Right lobe of liver (tissue), 6 donors: ENCODE data around the gene IGIP. TPM values are rescaled to one million over a fixed set of nuclear protein-coding genes. Genes with fewer than 3 reads are reported as not detected.
"Not testable (repeated sequence)": the region's sequence is repeated elsewhere in the genome, so short reads cannot be mapped to it uniquely, and the experiment has no call there.

Source experiments
- ATAC-seq, 4 donors: fragments of 200-7000 bp; cut with Tn5 transposase; one replicate each; pipeline ENCODE4 v1.9.1; 2020; ENCODE audit warnings: mild to moderate bottlenecking in 4 of 4, moderate library complexity in 4 of 4
- DNase-seq, 3 donors: peaks; one replicate each; pipeline ENCODE4 v3.0.0-alpha.2; 2020
- H3K27ac ChIP-seq, 3 donors: fragments of 200-600 bp; one replicate each; pipeline ENCODE4 v1.8.0; 2022
- H3K27me3 ChIP-seq, 2 donors: fragments of 200-600 bp; one replicate each; pipeline ENCODE4 v1.8.0; 2022
- H3K36me3 ChIP-seq, 4 donors: fragments of 200-600 bp; sonication (generic) in 1 of 4; one replicate each; pipeline versions ENCODE4 v1.5.1 to v1.8.0; 2017 to 2022; ENCODE audit warnings: control low read depth in 1 of 4
- H3K4me1 ChIP-seq, 4 donors: fragments of 200-600 bp; sonication (generic) in 1 of 4; one replicate each; pipeline versions ENCODE4 v1.5.1 to v1.8.0; 2017 to 2022; ENCODE audit warnings: control low read depth in 1 of 4
- H3K4me3 ChIP-seq, 3 donors: fragments of 200-600 bp; one replicate each; pipeline ENCODE4 v1.8.0; 2022
- H3K9me3 ChIP-seq, 4 donors: fragments of 200-600 bp; sonication (generic) in 1 of 4; one replicate each; pipeline versions ENCODE4 v1.5.1 to v1.8.0; 2017 to 2022; ENCODE audit warnings: control low read depth in 1 of 4
- CTCF ChIP-seq, 4 donors: fragments of 200-600 bp in 3 of 4; fragments of 450-650 bp in 1 of 4; IDR thresholded peaks; one replicate each; pipeline versions ENCODE4 v1.5.1 to v1.8.0; 2016 to 2022; ENCODE audit warnings: antibody characterized with exemption in 4 of 4, mild to moderate bottlenecking in 2 of 4
- POLR2A ChIP-seq: fragments of 450-650 bp; IDR thresholded peaks from one replicate; pipeline ENCODE4 v1.6.1; 2017; ENCODE audit warnings: antibody characterized with exemption, mild to moderate bottlenecking
- WGBS: methylation state at CpG from one replicate; pipeline ENCODE4 v1.1.6; 2018; ENCODE audit warnings: low coverage, low lambda C conversion rate; ENCODE audit not compliant: insufficient coverage; ENCODE audit errors: missing lambda C conversion rate; 5-methylcytosine and 5-hydroxymethylcytosine counted together
- intact Hi-C, 2 donors: fragments of 100-400 bp; cut with DNase I; formaldehyde crosslinking; loops; one replicate each; pipeline versions ENCODE4 v1.11.2 to v1.14.1; 2022
- total RNA-seq, 6 experiments: library from RNA; depleted of rRNA in 2 of 6; stranded (reverse); fragments of >200 nt in 2 of 6; fragmentation: NEBNext Ultra II Directional in 3 of 6; extraction: Animal tissue kit (Norgen Biotek cat#: 25700) in 3 of 6; gene quantifications; one replicate each; pipeline versions ENCODE4 v1.1.0 to v1.2.4, GENCODE V29; 2016 to 2023
- donor health status: DM: no; HTN: yes; CAD: no.
- donor health status: DM: no; HTN: no; CAD: no.
- donor health status: DM: no; HTN: no; CAD: no.
- donor health status: DM: no; HTN: yes; CAD: no.
- donor health status: DM: no; HTN: yes; CAD: no.

IGIP gene
- total RNA-seq, 6 experiments from 2014 or later = 4.4 to 7.1 (median 6.5) TPM

- Histone ChIP-seq H3K4me3 (no peak overlapping the region), H3K27me3 (no peaks in the 10 kb centered on the region), H3K27ac (no peak overlapping the region), H3K9me3 (no peaks in the 10 kb centered on the region), H3K4me1 (peaks cover 0 to 4% (median 0%) of the 10 kb centered on the region in 4 donors), H3K36me3 (no peaks in the 10 kb centered on the region)
- intact Hi-C loops = loop anchor here (5.0 kb wide), 1 partner anchor 76 kb away; no protein-coding TSS in a partner anchor
- ATAC-seq (no peak), DNase-seq (no peak)
- TF ChIP-seq CTCF (IDR thresholded peaks at IDR 0.05) (no peak), POLR2A (no peak)
- WGBS = 51% methylated on average over 6 of the region's 7 CpGs
Measured at GRCh38 chr5:140153255-140153654, 27.5 kb downstream of the IGIP start.

GRCh38 chr5:140153905-140154304 lies 28.2 kb downstream of the IGIP start:
- no peaks in the 10 kb centered on the region for H3K9me3 ChIP-seq
- 87% methylated on average over 3 of the region's 8 CpGs for WGBS
- no peak for DNase-seq
- no peak for ATAC-seq
- intact Hi-C loops = loop anchor here (5.0 kb wide), 1 partner anchor 77 kb away; no protein-coding TSS in a partner anchor
- H3K4me3 ChIP-seq = no peak overlapping the region
- TF ChIP-seq CTCF (IDR thresholded peaks at IDR 0.05) (no peak), POLR2A (no peak)
- no peaks in the 10 kb centered on the region for H3K36me3 ChIP-seq
- H3K4me1 ChIP-seq = peaks cover 0 to 4% (median 0%) of the 10 kb centered on the region in 4 donors
- H3K27me3 ChIP-seq = no peaks in the 10 kb centered on the region
- no peak overlapping the region for H3K27ac ChIP-seq

GRCh38 chr5:140154710-140155381 lies 29.1 kb downstream of the IGIP start:
- WGBS = 91% methylated on average over 8 of the region's 21 CpGs
- not testable (repeated sequence) for H3K4me1 ChIP-seq, ATAC-seq, H3K9me3 ChIP-seq, H3K27ac ChIP-seq, H3K36me3 ChIP-seq, H3K27me3 ChIP-seq, H3K4me3 ChIP-seq, DNase-seq
- intact Hi-C loops = loop anchor here (5.0 kb wide), 1 partner anchor 78 kb away; no protein-coding TSS in a partner anchor

GRCh38 chr5:140157032-140157781 lies 31.5 kb downstream of the IGIP start:
- H3K27me3 ChIP-seq = no peaks in the 10 kb centered on the region
- H3K27ac ChIP-seq = no peak overlapping the region
- no peak for TF ChIP-seq POLR2A
- peak; percentile 89 to 92 (median 90) for TF ChIP-seq CTCF (IDR thresholded peaks at IDR 0.05)
- intact Hi-C loops = no loop called here
- DNase-seq (peak; percentile 86 to 90 (median 89)), ATAC-seq (peak; percentile 98 to 99 (median 98))
- H3K4me1 ChIP-seq = peaks cover 0 to 4% (median 0%) of the 10 kb centered on the region in 4 donors
- no peaks in the 10 kb centered on the region for H3K9me3 ChIP-seq
- no peaks in the 10 kb centered on the region for H3K36me3 ChIP-seq
- 6% methylated on average over 18 of the region's 30 CpGs for WGBS
- peak overlapping the region; percentile 2 to 42 (median 19) for H3K4me3 ChIP-seq
